ENCODE data around the gene ARF4. TPM values are rescaled to one million over a fixed set of nuclear protein-coding genes. Genes with fewer than 3 reads are reported as not detected.

ARF4 gene
- total and polyA plus RNA-seq, 2 experiments from 2014 or later: 144 to 249 TPM

GRCh38 chr3:57577801-57578200, 19.3 kb downstream of the ARF4 start:
- DNase-seq (ENCODE audit: low spot score) (no peak), ATAC-seq (no peak)
- peak overlapping the region; percentile 55; the same call in 1 of the 2 replicates for H3K27ac ChIP-seq (ENCODE audit: low read depth)
- no peaks in the 10 kb centered on the region for H3K4me1 ChIP-seq (ENCODE audit: insufficient read depth)
- H3K27me3 ChIP-seq (ENCODE audit: insufficient read depth): no peaks in the 10 kb centered on the region
- H3K36me3 Mint-ChIP-seq (ENCODE audit: low read depth): peaks cover 80% of the 10 kb centered on the region
- no peaks in the 10 kb centered on the region for H3K9me3 Mint-ChIP-seq
- peaks cover 51% of the 10 kb centered on the region for H4K20me1 ChIP-seq (replicated peaks; ENCODE audit: insufficient read depth)
- peaks cover 68% of the 10 kb centered on the region for H3K36me3 ChIP-seq (ENCODE audit: insufficient read depth)
- H3F3A ChIP-seq (replicated peaks; ENCODE audit: low read depth): no peaks in the 10 kb centered on the region
- TF ChIP-seq STAT1 (IDR thresholded peaks at IDR 0.05; ENCODE audit: unreplicated experiment): no peak
- no peak for TF ChIP-seq CREB1 (CRISPR knock-in tag; IDR thresholded peaks at IDR 0.05; ENCODE audit: low read depth)
- TF ChIP-seq NANOG (IDR thresholded peaks at IDR 0.05; ENCODE audit: borderline replicate concordance): no peak
- TF ChIP-seq JUNB (IDR thresholded peaks at IDR 0.05; ENCODE audit: unreplicated experiment): no peak
- TF ChIP-seq EZH2phosphoT487 (IDR thresholded peaks at IDR 0.05; ENCODE audit: unreplicated experiment): no peak
- TF ChIP-seq ZNF114 (CRISPR knock-in tag; IDR thresholded peaks at IDR 0.05): no peak
- no peak for TF ChIP-seq ETS1 (IDR thresholded peaks at IDR 0.05)
- TF ChIP-seq POLR2AphosphoS5 (IDR thresholded peaks at IDR 0.05; ENCODE audit: low read depth): no peak
- TF ChIP-seq REST (IDR thresholded peaks at IDR 0.05; ENCODE audit: unreplicated experiment): no peak
- no peak for TF ChIP-seq ZNF331 (CRISPR knock-in tag; IDR thresholded peaks at IDR 0.05; ENCODE audit: low read depth)
- TF ChIP-seq CTCF (conservative IDR thresholded peaks at IDR 0.05; ENCODE audit: low read depth in 2 of 2): no peak
- TF ChIP-seq EZH2 (IDR thresholded peaks at IDR 0.05; ENCODE audit: low read depth, unreplicated experiment): no peak
- TF ChIP-seq ZNF462 (CRISPR knock-in tag; IDR thresholded peaks at IDR 0.05): no peak
- H3K27me3 Mint-ChIP-seq (ENCODE audit: insufficient read depth, low read depth, poor library complexity): no peaks in the 10 kb centered on the region
- H3K79me2 ChIP-seq (replicated peaks; ENCODE audit: insufficient read depth): peaks cover 70% of the 10 kb centered on the region
- H3K4me1 Mint-ChIP-seq: no peaks in the 10 kb centered on the region
- no peak overlapping the region for H3K4me2 ChIP-seq
- H3K4me3 Mint-ChIP-seq: no peak overlapping the region
- no peaks in the 10 kb centered on the region for H3K9me2 ChIP-seq (ENCODE audit: insufficient read depth)
- no peak overlapping the region for H2AFZ ChIP-seq
- no peak overlapping the region for H3K27ac Mint-ChIP-seq
- H3K4me3 ChIP-seq: no peak overlapping the region

Measured in GM23338 (cell line).